Measurements from ENCODE around the gene CDK5RAP2. TPM values are rescaled to one million over a fixed set of nuclear protein-coding genes. Genes with fewer than 3 reads are reported as not detected.

CDK5RAP2 gene
- total and polyA plus RNA-seq, 9 of the 15 experiments (the other 6 are each of a cell fraction or from before 2014, with no cell fraction given): 19.9 to 68.8 (median 42.2) TPM

- Histone ChIP-seq H2AFZ (ENCODE audit: low read depth, low read length) (no peak overlapping the region), H3K4me3 (no peak overlapping the region), H3K27ac (ENCODE audit: extremely low read depth, low read depth, low read length) (no peak overlapping the region), H3K27me3 (ENCODE audit: control insufficient read depth in 2 of 2, insufficient read depth in 2 of 2, low read length in 2 of 2) (peaks cover 22 to 40% of the 10 kb centered on the region in 2 experiments), H3K9me1 (ENCODE audit: control insufficient read depth, insufficient read depth, low read length) (no peaks in the 10 kb centered on the region), H3K79me2 (ENCODE audit: control insufficient read depth, insufficient read depth, low read length) (no peaks in the 10 kb centered on the region), H3K4me1 (replicated peaks in 1 of 2; ENCODE audit: control insufficient read depth in 2 of 2, insufficient read depth in 2 of 2, low read length in 2 of 2) (peaks cover 0 to 13% of the 10 kb centered on the region in 2 experiments; a peak in 1 of 5 replicates), H4K20me1 (replicated peaks; ENCODE audit: control insufficient read depth, insufficient read depth, low read length) (no peaks in the 10 kb centered on the region; the same call in 1 of the 2 replicates), H3K9ac (ENCODE audit: insufficient read depth in 1 of 2, low read depth in 2 of 2, low read length in 2 of 2) (no peak overlapping the region), H3K36me3 (ENCODE audit: control insufficient read depth, insufficient read depth, low read length) (no peaks in the 10 kb centered on the region), H3K9me3 (replicated peaks; ENCODE audit: control insufficient read depth, insufficient read depth, low read depth, low read length) (peaks cover 5% of the 10 kb centered on the region; the same call in 1 of the 2 replicates), H3K4me2 (ENCODE audit: insufficient read depth, low read length) (no peak overlapping the region)
- WGBS (ENCODE audit: insufficient coverage, low coverage, missing lambda C conversion rate): 6% methylated on average over 8 of the region's 8 CpGs
- no peak for TF ChIP-seq RBFOX2 (IDR thresholded peaks at IDR 0.05; ENCODE audit: low read depth, low read length)
- TF ChIP-seq YBX1 (IDR thresholded peaks at IDR 0.05): no peak
- TF ChIP-seq ESRRA (IDR thresholded peaks at IDR 0.05; ENCODE audit: borderline replicate concordance, low read depth): no peak
- no peak for TF ChIP-seq PHF20 (IDR thresholded peaks at IDR 0.05; ENCODE audit: partially characterized antibody)
- no peak for TF ChIP-seq MCM3 (IDR thresholded peaks at IDR 0.05)
- TF ChIP-seq ILK (tag; IDR thresholded peaks at IDR 0.05; ENCODE audit: borderline replicate concordance, low read depth): no peak
- no peak for TF ChIP-seq RBM39 (optimal IDR thresholded peaks at IDR 0.05; ENCODE audit: low read depth, low read length)
- TF ChIP-seq TFAM (CRISPR knock-in tag; conservative IDR thresholded peaks at IDR 0.05): no peak
- no peak for TF ChIP-seq MYBL2 (IDR thresholded peaks at IDR 0.05; ENCODE audit: low read depth)
- TF ChIP-seq MYBL2 (CRISPR knock-in tag; IDR thresholded peaks at IDR 0.05; ENCODE audit: borderline replicate concordance): no peak
- no peak for TF ChIP-seq ERF (CRISPR knock-in tag; IDR thresholded peaks at IDR 0.05)
- TF ChIP-seq ZNF280B (CRISPR knock-in tag; IDR thresholded peaks at IDR 0.05): no peak
- no peak for TF ChIP-seq CXXC5 (CRISPR knock-in tag; IDR thresholded peaks at IDR 0.05)
- no peak for TF ChIP-seq MBD2 (IDR thresholded peaks at IDR 0.05; ENCODE audit: borderline replicate concordance, low read depth)
- no peak for TF ChIP-seq L3MBTL2 (IDR thresholded peaks at IDR 0.05)
- intact Hi-C loops (cut with micrococcal nuclease): no loop called here
- no TSS peak for BruUV-seq (replicated peaks)
- ATAC-seq (no peak), FAIRE-seq (no peak), DNase-seq (ENCODE audit: extremely low read depth in 1 of 4, low spot score in 3 of 4) (no peak)
- in situ Hi-C loops (cut with MboI): no loop called here
- ChIA-PET POLR2A (no interaction called here), CTCF (ENCODE audit: low intra/inter-chr PET ratio) (no interaction called here)
Measured at GRCh38 chr9:120379611-120380010, 200.4 kb downstream of the CDK5RAP2 start.

Data from K562 (cell line).